Right hindlimb (tissue), 1 donor: ENCODE results near the gene C17orf100.
"Not testable (repeated sequence)": the region's sequence is repeated elsewhere in the genome, so short reads cannot be mapped to it uniquely, and the experiment has no call there.

Source experiments
- DNase-seq: peaks from one replicate; pipeline ENCODE4 v3.0.0-alpha.2; 2018

Gene C17orf100

DNA sequence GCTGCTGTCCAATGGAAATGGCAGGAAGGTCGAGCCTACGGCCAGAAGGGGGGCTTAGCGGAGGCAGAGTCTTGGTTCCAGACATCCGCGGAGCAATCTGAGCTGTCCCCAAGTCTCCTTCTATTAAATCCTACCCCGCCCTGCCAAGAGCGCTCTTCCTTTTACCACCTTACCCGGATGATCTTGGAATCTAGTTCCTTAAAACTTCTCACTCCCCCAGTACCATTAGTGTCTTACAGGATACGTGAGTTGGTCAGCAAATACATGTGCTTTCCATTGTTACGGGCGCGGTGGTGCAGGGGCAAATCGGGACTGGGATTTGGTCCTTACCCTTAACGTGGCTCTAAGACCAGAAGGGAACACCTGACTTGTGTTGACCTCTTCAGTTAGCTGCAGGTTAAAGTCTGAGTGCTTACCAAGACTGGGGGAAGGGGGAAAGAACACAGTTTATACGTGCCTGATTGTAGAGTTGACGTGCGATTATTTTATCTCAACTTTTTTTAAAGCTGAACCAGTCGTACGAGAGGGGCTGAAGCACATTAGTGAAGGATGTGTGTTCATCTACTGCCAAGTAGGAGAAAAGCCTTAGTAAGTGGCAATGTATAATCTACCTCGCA lies 10.2 kb upstream of the C17orf100 start:
- DNase-seq = no peak

DNA sequence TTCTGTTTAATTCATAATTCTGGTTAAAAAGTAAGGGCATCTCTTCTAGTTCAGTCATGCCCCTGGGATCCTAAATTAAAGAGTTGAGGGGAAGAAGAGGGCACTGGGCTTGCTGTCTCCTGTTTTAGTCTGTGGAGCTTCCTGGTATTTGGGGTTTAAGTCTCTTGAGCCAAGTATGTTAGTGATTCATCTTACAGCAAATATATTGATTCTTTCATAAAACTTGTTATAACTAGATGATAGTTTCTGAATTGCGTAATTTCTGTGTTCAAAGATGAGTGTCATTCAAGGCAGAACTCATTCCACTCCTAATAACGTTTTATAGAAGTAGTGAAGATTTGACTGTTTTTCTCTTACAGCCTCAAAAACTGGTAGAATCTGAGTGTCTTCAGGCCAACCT lies 9.0 kb upstream of the C17orf100 start:
- DNase-seq = no peak

GRCh38 chr17:6643451-6644125 lies 8.0 kb upstream of the C17orf100 start:
- no peak for DNase-seq

GRCh38 chr17:6648181-6648580 lies 3.4 kb upstream of the C17orf100 start:
- no peak for DNase-seq

DNA sequence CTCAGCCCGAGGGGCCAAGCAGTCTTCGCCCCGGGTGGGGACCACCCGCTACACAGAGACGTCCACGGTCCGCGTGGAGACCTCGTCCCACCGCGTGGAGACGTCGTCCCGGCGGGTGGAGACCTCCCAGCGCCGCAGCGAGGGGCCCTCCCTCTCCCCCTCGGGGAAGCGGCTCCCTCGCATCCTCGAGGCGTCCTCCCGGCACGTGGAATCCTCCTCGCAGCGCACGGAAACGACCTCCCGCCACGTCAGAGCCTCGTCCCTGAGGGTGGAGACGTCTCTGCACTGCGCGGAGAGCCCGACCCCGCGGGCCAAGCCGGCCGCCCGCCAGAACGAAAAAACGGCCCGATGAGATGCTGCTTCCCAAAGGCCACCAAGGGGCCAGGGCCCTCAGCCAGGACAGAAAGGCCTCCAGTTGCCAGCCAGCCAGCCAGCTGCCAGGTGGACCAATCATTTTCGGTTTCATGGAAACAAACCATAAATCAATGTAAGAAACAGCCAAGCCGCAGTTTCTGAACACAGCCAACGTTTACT lies 424 bp downstream of the C17orf100 start:
- DNase-seq = peak; percentile 79

- peak; percentile 46 for DNase-seq
Measured at GRCh38 chr17:6654841-6655731, 3.5 kb downstream of the C17orf100 start.

- not testable (repeated sequence) for DNase-seq
Measured at GRCh38 chr17:6655732-6656361, 4.3 kb downstream of the C17orf100 start.

- not testable (repeated sequence) for DNase-seq
Measured at GRCh38 chr17:6656797-6657632, 5.5 kb downstream of the C17orf100 start.

- DNase-seq = no peak
Measured at GRCh38 chr17:6657633-6658287, 6.2 kb downstream of the C17orf100 start.

- not testable (repeated sequence) for DNase-seq
Measured at GRCh38 chr17:6658411-6658810, 6.8 kb downstream of the C17orf100 start.

DNA sequence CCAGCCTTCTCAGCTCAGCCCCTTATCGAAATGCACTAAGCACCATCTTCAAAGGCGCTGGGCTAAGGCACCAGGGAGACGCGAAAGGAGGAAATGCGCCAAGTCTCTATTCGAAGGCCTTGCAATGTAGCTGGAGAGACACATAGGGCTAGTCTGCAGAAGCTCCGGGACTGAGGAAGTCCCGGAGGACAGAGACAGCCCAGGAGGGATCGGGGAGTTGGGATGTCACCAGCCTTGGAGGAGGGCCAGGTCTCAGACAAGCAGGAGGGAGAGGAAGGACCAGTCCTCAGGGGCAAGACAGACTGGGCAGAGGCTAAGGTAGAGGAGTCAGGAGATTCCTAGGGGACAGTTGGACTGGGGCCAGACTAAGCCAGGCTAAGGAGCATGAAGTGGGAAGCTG lies 8.5 kb downstream of the C17orf100 start:
- no peak for DNase-seq

DNA sequence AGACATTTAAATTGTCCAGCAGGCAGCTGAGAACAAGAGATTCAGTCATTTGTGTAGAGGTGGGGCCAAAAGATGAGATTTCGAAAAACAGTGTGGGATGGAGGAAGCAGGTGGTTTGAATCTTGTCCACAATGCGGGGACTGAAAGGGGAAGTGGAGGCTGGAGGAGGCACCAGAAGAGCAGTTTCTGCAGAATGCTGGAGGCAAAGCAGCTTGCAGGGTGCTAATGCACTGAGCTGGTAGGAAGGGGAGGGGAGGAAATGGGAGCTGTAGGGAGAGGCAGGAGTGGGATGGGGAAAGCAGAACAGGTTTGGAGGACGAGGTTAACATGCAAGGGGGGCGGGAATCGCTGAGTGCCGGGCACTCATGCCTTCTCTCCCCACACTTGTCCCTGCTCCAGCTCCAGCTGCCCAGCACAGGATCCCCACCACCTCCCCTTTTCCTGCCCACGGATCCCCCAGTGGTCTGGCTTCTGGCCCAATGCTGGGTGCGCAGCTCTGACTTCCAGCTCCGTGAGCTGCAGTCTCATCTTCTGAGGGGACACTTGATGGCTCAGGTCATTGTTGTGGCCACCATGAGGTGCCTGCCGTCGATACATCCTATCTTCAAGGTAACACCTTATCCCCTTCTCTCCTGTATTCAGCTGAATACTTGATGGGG lies 9.4 kb downstream of the C17orf100 start:
- no peak for DNase-seq

GRCh38 chr17:6661464-6661848 lies 9.9 kb downstream of the C17orf100 start:
- DNase-seq = no peak

DNA sequence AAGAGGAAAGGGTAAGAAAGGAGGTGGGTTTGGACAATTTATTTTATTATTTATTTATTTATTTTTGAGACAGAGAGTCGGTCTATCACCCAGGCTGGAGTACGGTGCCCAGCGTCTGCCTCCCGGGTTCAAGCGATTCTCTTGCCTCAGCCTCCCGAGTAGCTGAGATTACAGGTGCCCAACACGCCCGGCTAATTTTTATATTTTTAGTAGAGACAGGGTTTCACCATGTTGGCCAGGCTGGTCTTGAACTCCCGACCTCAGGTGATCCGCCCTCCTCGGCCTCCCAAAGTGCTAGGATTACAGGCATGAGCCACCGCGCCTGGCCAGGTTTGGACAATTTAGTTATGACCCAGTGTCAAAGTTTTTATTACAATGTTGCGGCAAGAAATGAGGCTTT lies 11.6 kb downstream of the C17orf100 start:
- not testable (repeated sequence) for DNase-seq

DNA sequence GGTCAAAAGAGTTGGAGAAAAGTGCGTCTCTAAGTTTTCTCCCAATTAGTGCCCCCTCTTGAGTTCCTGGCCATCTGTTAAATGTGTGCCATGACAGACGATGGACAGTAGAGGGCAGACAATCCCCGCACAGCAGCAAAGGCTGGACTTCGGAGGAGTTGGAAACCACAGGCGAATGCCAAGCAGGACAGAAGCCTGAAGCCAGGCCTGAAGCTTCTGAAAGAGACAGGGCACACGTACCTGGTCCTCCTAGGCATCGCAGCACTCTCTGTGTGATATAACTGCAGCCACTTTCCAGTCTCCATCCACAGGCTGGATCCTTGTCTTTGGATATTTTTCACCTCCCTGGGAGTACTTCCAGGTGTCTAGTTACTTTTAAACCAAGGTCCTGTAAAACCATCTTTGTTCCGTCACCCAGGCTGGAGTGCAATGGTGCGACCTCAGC lies 14.5 kb downstream of the C17orf100 start:
- peak; percentile 83 for DNase-seq

- DNase-seq = no peak
Measured at GRCh38 chr17:6666557-6666956, 15.0 kb downstream of the C17orf100 start.

DNA sequence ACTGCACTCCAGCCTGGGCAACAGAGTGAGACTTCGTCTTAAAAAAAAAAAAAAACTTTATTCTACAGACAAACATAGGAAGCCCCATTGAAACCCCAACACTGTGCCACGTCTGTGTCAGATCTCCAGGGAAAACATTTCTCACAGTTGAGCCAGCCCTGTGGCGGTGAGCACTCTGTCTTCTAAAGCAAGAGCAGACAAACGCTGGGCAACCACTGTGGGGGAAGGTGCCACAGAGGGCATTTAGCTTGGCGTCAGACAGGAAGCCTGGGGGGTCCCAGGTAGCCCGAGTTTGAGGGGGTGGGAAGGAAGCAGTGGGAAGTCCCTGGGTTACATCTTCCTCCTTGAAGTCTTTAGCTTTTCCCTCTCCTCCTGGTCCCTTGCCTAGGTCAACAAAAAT lies 16.0 kb downstream of the C17orf100 start:
- DNase-seq = no peak

GRCh38 chr17:6668219-6668618 lies 16.7 kb downstream of the C17orf100 start:
- no peak for DNase-seq

GRCh38 chr17:6668727-6669425 lies 17.3 kb downstream of the C17orf100 start:
- no peak for DNase-seq
